ENCODE measurements around the gene DAB1.
"Not testable (repeated sequence)": the region's sequence is repeated elsewhere in the genome, so short reads cannot be mapped to it uniquely, and the experiment has no call there.

Gene DAB1

DNA sequence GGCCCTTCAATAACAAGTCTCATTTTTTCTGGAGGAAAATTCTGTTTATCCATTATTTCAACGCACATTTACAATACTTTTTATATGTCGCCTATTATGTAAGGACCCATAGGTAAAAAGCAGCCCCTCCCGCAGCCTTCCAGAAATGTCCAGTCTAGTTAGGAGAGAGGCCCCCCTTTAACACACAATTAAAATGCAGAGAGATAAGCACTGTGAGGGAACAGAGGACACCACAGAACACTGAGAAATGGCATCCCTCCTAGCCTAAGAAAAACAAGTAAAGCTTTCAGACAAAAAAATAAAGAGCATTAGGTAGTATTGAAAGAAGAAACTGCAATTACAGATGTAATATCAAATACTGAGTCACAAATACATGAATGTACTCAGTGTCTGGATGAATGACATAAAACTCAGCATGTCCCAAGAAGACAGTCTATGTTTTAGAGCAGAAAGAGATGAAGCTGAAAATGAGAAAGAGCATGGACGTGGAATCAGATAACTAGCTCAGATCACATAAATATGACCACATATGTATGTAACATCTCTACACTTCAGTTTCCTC is 62.9 kb downstream of the DAB1 start:
- DNase-seq (ENCODE audit: low read depth in 2 of 2): no peak

GRCh38 chr1:57357462-57357861 is 66.4 kb downstream of the DAB1 start:
- no peak for DNase-seq (ENCODE audit: low read depth in 2 of 2)

GRCh38 chr1:57353654-57354053 is 70.2 kb downstream of the DAB1 start:
- DNase-seq (ENCODE audit: low read depth in 2 of 2): no peak

- no peak for DNase-seq (ENCODE audit: low read depth in 2 of 2)
Observed at GRCh38 chr1:57350610-57351009, 73.2 kb downstream of the DAB1 start.

DNA sequence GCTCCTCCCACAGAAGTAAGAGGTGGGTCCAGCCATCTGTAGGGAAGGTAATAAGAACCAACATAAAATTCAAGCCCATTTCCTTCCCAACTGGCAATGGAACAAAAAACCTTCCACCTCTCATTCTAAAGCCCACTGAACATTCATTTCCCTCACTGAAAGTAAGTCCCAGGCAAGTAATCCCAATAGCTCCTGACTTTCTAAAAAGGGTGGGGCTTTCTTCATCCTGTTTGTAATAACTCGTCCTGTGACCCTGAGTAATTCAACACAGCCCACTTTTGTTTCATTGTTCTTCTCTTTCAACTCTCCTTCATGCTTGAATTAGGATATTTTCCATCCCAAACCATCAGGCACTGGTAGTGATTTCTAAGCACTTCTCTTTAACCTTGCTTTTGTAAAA is 74.9 kb downstream of the DAB1 start:
- no peak for DNase-seq (ENCODE audit: low read depth in 2 of 2)

DNA sequence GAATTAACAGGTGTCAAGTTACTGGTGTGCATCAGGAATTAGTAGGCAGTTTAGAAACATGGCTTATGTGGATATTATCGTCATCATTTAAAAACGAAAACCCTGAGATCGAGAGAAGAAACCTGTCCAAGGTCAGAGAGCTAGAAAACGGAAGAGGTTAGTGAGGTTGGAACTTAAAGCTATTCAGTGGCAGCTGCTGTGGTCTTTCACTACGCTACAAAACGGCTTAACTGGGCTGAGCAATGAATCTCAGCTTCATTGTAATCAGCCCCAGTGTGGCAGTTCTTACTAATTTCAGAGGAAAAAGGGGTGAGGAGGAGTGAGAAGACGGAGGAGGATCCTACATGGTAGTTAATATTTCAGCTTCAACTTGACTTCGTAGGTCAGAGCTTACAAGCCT is 77.9 kb downstream of the DAB1 start:
- DNase-seq (ENCODE audit: low read depth in 2 of 2): no peak

DNA sequence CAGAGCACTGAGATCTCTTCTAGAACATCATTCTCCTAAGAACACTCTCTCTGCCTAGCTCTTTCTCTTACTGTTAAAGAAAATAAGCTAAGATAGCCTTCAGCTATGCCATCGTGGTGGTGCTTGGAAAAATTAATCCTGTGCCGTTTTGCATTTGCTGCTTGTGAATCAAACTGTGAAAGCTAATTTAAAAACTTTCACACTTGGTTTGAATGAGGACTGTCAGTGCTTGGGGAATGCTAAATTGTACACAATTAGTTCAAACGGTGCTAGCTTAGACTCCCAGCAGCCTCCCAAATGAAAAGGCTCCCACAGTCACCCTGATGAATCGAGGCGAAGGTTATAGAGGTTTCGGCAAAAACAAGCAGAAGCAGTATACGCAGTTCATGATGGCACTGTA is 79.6 kb downstream of the DAB1 start:
- no peak for DNase-seq (ENCODE audit: low read depth in 2 of 2)

DNA sequence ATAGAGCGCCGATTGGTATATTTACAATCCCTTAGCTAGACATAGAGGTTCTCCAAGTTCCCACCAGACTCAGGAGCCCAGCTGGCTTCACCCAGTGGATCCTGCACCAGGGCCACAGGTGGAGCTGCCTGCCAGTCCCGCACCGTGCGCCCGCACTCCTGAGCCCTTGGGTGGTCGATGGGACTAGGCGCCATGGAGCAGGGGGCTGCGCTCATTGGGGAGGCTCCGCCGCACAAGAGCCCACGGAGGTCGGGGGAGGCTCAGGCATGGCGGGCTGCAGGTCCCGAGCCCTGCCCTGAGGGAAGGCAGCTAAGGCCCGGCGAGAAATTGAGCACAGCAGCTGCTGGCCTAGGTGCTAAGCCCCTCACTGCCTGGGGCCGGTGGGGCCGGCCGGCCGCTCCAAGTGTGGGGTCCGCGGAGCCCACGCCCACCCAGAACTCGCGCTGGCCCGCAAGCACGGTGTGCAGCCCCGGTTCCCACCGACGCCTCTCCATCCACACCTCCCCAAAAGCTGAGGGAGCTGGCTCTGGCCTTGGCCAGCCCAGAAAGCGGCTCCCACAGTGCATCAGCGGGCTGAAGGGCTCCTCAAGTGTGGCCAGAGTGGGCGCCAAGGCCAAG is 80.5 kb downstream of the DAB1 start:
- DNase-seq (ENCODE audit: low read depth in 2 of 2): not testable (repeated sequence)

DNA sequence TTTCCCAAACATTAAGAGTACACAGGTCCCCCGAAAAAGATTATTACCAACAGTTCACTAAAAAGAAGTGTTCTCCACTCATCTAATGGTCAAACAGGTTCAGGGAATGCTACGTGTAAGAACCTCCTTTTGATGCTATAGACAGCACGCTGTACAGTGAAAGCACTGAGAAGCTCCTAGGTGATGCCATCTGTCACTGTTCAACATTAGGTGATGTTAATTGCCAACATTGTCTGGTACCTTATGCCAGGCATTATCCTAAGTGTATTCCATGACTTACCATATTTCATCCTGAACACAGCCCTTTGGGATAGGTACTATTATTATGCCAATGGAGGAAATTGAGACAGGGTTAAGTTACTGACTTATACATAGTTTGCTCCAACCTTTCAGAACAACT is 82.1 kb downstream of the DAB1 start:
- DNase-seq (ENCODE audit: low read depth in 2 of 2): no peak

DNA sequence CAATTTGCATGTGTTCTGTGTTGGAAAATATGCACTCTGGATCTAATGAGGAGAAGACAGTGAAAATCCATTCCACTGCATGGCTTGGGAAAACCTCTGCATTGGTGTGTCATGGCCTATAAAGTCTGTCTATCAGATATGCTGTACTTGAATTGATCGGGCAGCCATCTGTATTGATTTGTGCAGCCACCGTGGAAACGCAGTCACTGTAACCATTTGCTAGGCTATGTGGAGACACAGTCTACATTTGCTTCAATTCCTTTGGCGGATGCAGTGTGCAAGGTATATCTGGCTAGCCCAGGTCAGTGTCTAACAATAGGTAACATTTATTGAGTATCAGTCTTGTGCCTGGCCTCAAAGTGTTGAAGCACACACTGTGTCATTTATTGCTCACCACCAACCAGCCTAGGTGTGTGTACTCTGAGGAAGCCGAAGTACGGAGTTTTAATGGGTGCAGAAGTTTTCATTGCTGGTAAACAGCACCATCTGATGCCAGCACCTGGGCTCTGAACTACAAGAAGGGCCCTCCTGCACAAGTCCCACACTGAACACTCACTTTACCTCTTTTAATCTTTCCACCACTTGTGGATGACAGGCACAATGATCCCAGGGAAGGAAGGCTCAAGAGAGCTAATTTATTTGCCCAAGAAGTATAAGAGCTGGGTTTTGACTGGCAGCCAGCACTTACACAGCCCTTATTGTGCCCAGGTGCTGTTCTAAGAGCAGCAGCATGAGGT is 83.4 kb downstream of the DAB1 start:
- DNase-seq (ENCODE audit: low read depth in 2 of 2): no peak

DNA sequence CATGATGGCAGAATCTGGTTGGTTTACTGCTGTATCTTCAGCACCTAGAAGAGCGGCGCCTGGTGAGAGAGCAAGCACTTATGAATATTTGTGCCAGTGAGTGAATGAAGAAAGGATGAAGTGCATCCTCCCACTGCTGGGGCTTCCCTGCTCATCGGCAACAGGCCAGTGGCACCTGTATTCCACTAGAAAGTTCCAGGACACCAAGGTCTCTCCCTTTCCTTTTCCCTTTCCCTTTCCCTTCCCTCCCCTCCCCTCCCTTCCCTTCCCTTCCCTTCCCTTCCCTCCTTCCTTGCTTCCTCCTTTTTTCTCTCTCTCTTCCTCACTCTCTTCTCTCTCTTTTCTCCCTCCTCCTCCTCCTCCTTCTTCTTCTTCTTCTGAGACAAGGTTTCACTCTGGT is 86.2 kb downstream of the DAB1 start:
- DNase-seq (ENCODE audit: low read depth in 2 of 2): no peak

DNA sequence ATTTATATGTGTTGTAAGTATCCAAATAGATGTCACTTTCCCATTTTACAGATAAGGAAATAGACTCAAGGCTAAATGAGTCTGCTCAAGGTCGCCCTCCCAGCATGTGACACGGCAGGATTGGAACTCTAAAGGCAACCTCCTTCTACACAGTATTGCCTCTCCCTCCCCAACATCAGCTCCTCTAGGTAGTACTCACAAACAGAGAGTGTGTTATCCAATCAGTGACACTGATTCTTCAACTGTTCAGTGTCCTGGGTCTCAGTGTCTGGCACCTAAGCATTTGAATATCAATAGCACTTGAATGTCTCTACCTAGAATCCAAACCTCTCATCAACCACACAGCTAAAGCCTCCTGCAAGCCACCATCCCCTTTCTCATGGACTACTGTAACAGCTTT is 87.1 kb downstream of the DAB1 start:
- DNase-seq (ENCODE audit: low read depth in 2 of 2): no peak

- no peak for DNase-seq (ENCODE audit: low read depth in 2 of 2)
Observed at GRCh38 chr1:57331620-57332019, 92.2 kb downstream of the DAB1 start.

DNA sequence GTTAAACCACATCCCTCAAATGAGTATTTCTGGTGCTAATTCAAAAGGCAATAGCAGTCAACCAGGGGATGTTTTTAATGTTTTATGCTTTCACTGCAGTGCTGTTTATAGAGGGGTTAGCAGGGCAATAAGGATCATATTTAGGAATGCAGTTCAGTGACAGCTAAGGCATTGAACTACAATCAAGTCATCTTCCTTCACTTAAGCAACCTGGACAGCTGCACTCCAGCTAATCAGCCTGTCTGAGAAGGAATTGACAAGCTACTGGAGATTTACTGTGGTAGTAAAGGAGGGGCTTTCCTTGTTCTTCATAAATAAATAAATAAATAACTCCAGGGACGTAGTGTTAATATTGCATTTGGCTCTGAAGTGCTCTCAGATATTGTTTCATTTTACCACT is 93.9 kb downstream of the DAB1 start:
- no peak for DNase-seq (ENCODE audit: low read depth in 2 of 2)

DNA sequence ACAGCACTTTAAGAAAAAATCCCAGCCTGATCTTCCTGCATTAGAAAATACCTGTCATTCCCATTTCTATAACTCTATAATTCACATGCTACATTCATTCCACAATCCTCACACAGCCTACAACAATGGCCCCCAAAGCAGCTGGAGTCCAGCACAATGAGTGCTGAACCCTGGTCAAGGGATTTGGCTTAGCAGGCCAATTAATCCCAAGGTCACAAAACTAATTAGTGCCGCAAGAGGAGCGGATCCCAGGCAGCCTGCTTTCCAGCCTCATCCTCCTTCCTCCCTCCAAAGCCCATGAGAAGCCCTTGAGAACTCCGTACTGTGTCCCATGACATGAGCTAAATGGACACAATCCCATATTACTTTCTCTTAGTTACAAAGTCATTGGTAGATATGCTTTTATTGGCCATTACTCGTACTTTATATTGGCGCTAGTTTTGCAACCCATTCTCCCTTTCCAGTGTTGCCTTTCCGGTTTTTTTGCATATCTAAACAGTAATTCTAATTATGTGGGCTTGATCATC is 94.8 kb downstream of the DAB1 start:
- DNase-seq (ENCODE audit: low read depth in 2 of 2): no peak

DNA sequence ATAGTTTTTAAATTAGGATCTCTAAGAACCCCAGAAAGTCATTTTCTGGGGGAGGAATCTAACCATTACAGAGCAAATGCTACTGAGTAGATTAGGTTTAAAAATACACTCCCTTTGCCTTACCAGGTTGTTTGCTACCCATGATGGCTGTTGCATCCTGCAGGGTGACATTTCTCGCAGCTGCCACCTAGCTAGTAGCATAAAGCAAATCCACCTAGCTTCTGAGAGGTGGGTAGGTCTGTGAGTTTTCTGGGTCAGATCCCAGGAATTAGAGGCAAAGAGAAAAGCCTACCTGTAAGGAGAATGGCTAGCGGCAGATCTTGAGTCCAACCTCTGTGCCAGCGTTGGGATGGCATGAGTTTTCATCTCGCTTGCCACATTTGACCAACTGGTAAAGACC is 95.9 kb downstream of the DAB1 start:
- no peak for DNase-seq (ENCODE audit: low read depth in 2 of 2)

DNA sequence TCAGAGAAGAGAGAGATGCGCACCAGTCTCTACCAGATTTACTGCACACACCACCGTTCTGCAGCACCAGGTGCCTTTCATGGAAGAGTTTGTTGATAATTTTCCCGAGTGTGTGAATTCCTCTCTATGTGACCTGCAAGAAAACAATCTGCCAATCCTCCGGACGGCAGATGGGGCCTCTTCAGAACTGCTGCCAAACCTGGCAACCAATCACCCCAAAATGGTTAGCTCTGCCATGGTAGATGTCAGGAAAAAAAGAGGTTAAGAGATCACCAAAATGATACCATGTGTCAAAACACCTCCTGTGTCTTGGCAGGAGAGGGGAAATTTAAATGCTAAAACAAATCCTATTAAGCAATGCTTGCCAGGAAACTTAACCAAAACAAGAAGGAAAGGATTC is 96.5 kb downstream of the DAB1 start:
- DNase-seq (ENCODE audit: low read depth in 2 of 2): no peak

- DNase-seq (ENCODE audit: low read depth in 2 of 2): no peak
Observed at GRCh38 chr1:57325536-57325935, 98.3 kb downstream of the DAB1 start.

GRCh38 chr1:57325117-57325516 is 98.7 kb downstream of the DAB1 start:
- no peak for DNase-seq (ENCODE audit: low read depth in 2 of 2)

- no peak for DNase-seq (ENCODE audit: low read depth in 2 of 2)
Observed at GRCh38 chr1:57324388-57324787, 99.5 kb downstream of the DAB1 start.

- no peak for DNase-seq (ENCODE audit: low read depth in 2 of 2)
Observed at GRCh38 chr1:57321776-57322175, 102.1 kb downstream of the DAB1 start.

DNA sequence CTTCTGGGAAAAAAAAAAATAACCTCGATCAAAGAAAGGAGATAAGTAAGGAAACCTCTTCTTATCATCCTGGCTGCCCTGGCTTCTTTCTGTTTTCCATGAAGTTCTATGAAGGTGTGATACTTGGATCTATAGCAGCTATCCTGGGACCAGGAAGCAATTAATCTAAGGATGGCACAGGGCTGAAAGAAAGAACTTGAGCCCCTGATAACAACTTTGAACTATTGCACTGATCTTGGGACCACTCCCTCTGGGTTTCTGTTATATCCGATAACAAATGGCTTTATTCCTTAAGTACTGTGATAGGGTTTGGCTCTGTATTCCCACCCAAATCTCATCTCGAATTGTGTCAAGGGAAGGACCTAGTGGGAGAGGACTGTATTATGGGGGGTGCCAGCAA is 104.1 kb downstream of the DAB1 start:
- DNase-seq (ENCODE audit: low read depth in 2 of 2): no peak

DNA sequence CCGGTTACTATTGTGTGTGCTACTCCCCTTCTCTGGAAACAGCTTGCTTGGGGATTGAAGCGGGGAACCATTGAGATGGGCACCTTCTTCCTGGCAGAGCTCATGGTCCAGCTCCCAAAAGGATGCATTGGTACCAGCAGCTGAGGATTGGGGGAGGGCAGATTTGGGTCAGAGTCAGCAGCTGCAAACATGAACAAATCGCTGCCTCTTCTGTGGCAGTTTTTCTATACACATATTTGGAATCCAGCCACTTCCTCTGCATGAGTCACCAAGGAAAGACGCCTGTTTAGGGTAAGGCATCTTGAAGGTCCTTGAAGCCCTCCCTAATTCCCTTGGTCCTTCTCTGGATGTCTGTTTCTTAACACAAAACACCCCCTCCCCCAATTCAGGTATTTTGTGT is 104.7 kb downstream of the DAB1 start:
- no peak for DNase-seq (ENCODE audit: low read depth in 2 of 2)
